Naive B cell (primary cell): ENCODE results near the gene ZNF277. TPM values are rescaled to one million over a fixed set of nuclear protein-coding genes. Genes with fewer than 3 reads are reported as not detected.
"Not testable (repeated sequence)": the region's sequence is repeated elsewhere in the genome, so short reads cannot be mapped to it uniquely, and the experiment has no call there.

Experiments
- ATAC-seq, 2 donors: fragments of 150-1000 bp; cut with Tn5 transposase; 2 replicates each; pipeline ENCODE4 v1.10.0; 2021; ENCODE audit warnings: low read depth in 2 of 2, mild to moderate bottlenecking in 2 of 2, moderate library complexity in 2 of 2
- DNase-seq: peaks from one replicate; pipeline ENCODE4 v3.0.0; 2022
- H3K27ac Mint-ChIP-seq, 6 donors: one replicate each; pipeline ENCODE4 v1.8.0; 2020 to 2022; ENCODE audit warnings: mild to moderate bottlenecking in 6 of 6, mixed read lengths in 6 of 6, moderate library complexity in 5 of 6, inconsistent platforms in 2 of 6
- H3K27me3 Mint-ChIP-seq, 3 donors: one replicate each; pipeline ENCODE4 v1.8.0; 2021 to 2022; ENCODE audit warnings: mixed read lengths in 3 of 3, mild to moderate bottlenecking in 1 of 3
- H3K36me3 Mint-ChIP-seq, 2 donors: one replicate each; pipeline ENCODE4 v1.8.0; 2020 to 2022; ENCODE audit warnings: mixed read lengths in 2 of 2, inconsistent platforms in 1 of 2, mild to moderate bottlenecking in 1 of 2
- H3K4me1 Mint-ChIP-seq, 3 donors: one replicate each; pipeline ENCODE4 v1.8.0; 2020 to 2022; ENCODE audit warnings: mixed read lengths in 3 of 3, inconsistent platforms in 1 of 3, mild to moderate bottlenecking in 1 of 3, moderate library complexity in 1 of 3
- H3K4me3 Mint-ChIP-seq, 8 donors: one replicate each; pipeline ENCODE4 v1.8.0; 2020 to 2022; ENCODE audit warnings: mild to moderate bottlenecking in 8 of 8, mixed read lengths in 8 of 8, moderate library complexity in 8 of 8, inconsistent platforms in 2 of 8
- H3K9me3 Mint-ChIP-seq, 7 donors: one replicate each; pipeline ENCODE4 v1.8.0; 2020 to 2022; ENCODE audit warnings: mixed read lengths in 7 of 7, mild to moderate bottlenecking in 5 of 7, inconsistent platforms in 2 of 7, moderate library complexity in 1 of 7
- polyA plus RNA-seq, 6 donors: library from polyadenylated mRNA; unstranded; fragments of 300-500 nt; fragmentation: Illumina TruSeq; gene quantifications; one replicate each; pipeline ENCODE4 v1.2.3, GENCODE V29; 2021; ENCODE audit warnings: low read depth in 6 of 6

The ZNF277 gene
- polyA plus RNA-seq, 6 donors from 2014 or later = 13.6 to 23.8 (median 20.6) TPM

DNA sequence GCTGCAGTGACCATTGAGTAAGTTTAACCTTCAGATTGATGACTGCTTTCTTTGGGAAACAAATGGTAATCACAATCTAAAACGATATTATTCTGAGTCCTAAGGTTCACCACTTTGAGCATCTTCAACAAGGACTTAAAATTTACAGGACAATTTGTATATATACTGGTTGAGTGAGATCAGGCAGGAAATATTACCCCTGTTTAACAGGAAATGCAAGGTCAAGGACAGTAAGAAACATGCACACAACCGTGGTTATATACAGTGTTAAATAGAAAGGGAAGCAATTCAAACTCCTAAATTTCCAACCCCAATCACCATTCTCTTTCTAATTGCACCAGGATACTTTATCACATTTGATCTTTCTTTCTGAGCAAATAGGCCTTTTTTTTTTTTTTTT lies 96.1 kb downstream of the ZNF277 start:
- Mint-ChIP-seq H3K4me1 (peaks cover 0 to 7% (median 6%) of the 10 kb centered on the region in 3 donors), H3K27ac (peak overlapping the region in 3 of 6 donors; percentile 26 to 76 (median 27)), H3K27me3 (no peaks in the 10 kb centered on the region), H3K9me3 (no peaks in the 10 kb centered on the region), H3K4me3 (no peak overlapping the region), H3K36me3 (peaks cover 8 to 43% of the 10 kb centered on the region in 2 donors)
- DNase-seq (no peak), ATAC-seq (no peak)

GRCh38 chr7:112306903-112307302 lies 100.4 kb downstream of the ZNF277 start:
- Mint-ChIP-seq H3K27ac (no peak overlapping the region), H3K36me3 (peaks cover 46% of the 10 kb centered on the region in 2 donors), H3K4me3 (no peak overlapping the region), H3K9me3 (peaks cover 6 to 25% (median 12%) of the 10 kb centered on the region in 7 donors), H3K27me3 (no peaks in the 10 kb centered on the region), H3K4me1 (peaks cover 0 to 7% (median 6%) of the 10 kb centered on the region in 3 donors)
- DNase-seq = no peak
- no peak for ATAC-seq

GRCh38 chr7:112307506-112307905 lies 101.0 kb downstream of the ZNF277 start:
- Mint-ChIP-seq H3K27me3 (no peaks in the 10 kb centered on the region), H3K4me3 (no peak overlapping the region), H3K4me1 (peaks cover 0 to 4% (median 4%) of the 10 kb centered on the region in 3 donors), H3K9me3 (peaks cover 6 to 25% (median 12%) of the 10 kb centered on the region in 7 donors), H3K27ac (no peak overlapping the region), H3K36me3 (peaks cover 41 to 46% of the 10 kb centered on the region in 2 donors)
- no peak for ATAC-seq
- DNase-seq = no peak

DNA sequence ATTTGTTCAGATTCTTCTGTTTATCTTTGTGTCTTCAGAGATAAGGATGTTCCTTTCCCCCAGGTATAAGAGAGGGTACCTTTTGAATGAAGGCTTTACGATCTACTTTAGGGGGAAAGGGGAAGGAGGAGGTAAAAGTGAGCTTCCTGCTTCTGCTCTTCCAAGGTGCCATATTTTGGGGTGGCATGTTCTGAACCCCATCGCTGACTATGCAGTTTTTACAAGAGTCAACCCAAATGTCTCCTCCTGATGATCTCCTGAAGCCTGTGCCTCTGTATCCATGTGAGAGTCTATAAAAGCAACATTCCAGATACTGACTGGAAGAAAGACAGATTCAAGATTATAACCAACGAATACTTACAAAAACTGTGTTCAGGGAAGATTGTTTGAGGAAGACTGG lies 102.5 kb downstream of the ZNF277 start:
- no peak overlapping the region for H3K4me3 Mint-ChIP-seq
- no peaks in the 10 kb centered on the region for H3K4me1 Mint-ChIP-seq
- peaks cover 6 to 25% (median 12%) of the 10 kb centered on the region in 7 donors for H3K9me3 Mint-ChIP-seq
- DNase-seq (no peak), ATAC-seq (no peak)
- H3K27me3 Mint-ChIP-seq = no peaks in the 10 kb centered on the region
- H3K27ac Mint-ChIP-seq = no peak overlapping the region
- peaks cover 38 to 46% of the 10 kb centered on the region in 2 donors for H3K36me3 Mint-ChIP-seq

DNA sequence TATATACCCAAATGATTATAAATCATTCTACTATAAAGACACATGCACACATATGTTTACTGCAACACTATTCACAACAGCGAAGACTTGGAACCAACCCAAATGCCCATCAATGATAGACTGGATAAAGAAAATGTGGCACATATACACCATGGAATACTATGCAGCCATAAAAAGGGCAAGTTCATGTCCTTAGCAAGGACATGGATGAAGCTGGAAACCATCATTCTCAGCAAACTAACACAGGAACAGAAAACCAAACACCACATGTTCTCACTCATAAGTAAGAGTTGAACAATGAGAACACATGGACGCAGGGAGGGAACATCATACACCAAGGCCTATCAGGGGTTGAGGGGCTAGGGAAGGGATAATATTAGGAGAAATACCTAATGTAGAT lies 110.3 kb downstream of the ZNF277 start:
- H3K36me3 Mint-ChIP-seq = peaks cover 45 to 56% of the 10 kb centered on the region in 2 donors
- peaks cover 0 to 12% (median 5%) of the 10 kb centered on the region in 7 donors for H3K9me3 Mint-ChIP-seq
- ATAC-seq, H3K4me1 Mint-ChIP-seq, DNase-seq, H3K4me3 Mint-ChIP-seq, H3K27me3 Mint-ChIP-seq: not testable (repeated sequence)
- peak overlapping the region in 1 of 6 donors; percentile 84 for H3K27ac Mint-ChIP-seq

DNA sequence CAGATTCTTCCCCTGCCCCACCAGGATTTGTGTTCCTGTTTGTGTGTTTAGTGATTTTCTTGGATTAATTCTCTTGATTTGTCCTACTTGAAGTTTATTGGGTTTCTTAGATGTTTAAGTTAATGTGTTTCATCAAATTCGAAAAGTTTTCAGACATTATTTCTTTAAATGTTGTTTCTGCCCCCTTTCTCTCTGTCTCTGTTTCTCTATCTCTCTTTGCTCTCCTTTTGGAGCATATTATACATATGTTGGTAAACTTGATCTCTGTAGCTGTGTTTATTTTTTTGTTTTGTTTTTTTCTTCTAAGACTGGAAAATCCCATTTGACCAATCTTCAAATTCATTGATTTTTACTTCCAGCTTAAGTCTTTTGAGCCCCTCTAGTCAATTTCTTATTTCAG lies 115.6 kb downstream of the ZNF277 start:
- no peak for ATAC-seq
- no peak for DNase-seq
- H3K36me3 Mint-ChIP-seq = peaks cover 49 to 52% of the 10 kb centered on the region in 2 donors
- no peaks in the 10 kb centered on the region for H3K27me3 Mint-ChIP-seq
- H3K4me3 Mint-ChIP-seq = no peak overlapping the region
- no peak overlapping the region for H3K27ac Mint-ChIP-seq
- peaks cover 0 to 12% (median 7%) of the 10 kb centered on the region in 7 donors for H3K9me3 Mint-ChIP-seq
- H3K4me1 Mint-ChIP-seq = no peaks in the 10 kb centered on the region

- Mint-ChIP-seq H3K9me3 (no peaks in the 10 kb centered on the region), H3K4me3 (no peak overlapping the region), H3K4me1 (no peaks in the 10 kb centered on the region), H3K36me3 (peaks cover 25 to 41% of the 10 kb centered on the region in 2 donors), H3K27me3 (no peaks in the 10 kb centered on the region), H3K27ac (no peak overlapping the region)
- DNase-seq (no peak), ATAC-seq (no peak)
Observed at GRCh38 chr7:112327566-112327965, 121.1 kb downstream of the ZNF277 start.

DNA sequence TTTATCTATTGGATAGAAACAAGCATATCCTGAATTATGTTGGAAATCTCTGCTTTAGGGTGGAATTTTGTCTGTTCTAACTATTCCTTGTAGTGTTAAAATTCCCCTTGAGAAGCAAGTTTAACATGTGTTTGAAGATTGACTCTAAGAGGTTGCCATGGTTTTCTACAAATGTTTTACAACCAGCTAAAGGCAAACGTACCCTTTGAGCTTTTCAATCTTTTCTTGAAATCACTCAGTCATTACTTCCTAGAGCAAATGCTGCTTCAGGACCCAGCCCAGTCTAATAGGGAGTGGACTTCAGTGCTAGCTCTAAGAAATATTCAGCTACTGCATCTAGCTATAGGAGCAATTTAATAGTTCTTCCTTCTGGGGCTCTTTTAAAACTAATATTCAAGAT lies 125.0 kb downstream of the ZNF277 start:
- no peaks in the 10 kb centered on the region for H3K27me3 Mint-ChIP-seq
- DNase-seq (no peak), ATAC-seq (no peak)
- H3K27ac Mint-ChIP-seq = no peak overlapping the region
- no peak overlapping the region for H3K4me3 Mint-ChIP-seq
- H3K36me3 Mint-ChIP-seq = peaks cover 23 to 41% of the 10 kb centered on the region in 2 donors
- no peaks in the 10 kb centered on the region for H3K4me1 Mint-ChIP-seq
- H3K9me3 Mint-ChIP-seq = peaks cover 0 to 3% (median 0%) of the 10 kb centered on the region in 7 donors

GRCh38 chr7:112334366-112334765 lies 127.9 kb downstream of the ZNF277 start:
- H3K4me3 Mint-ChIP-seq = no peak overlapping the region
- no peaks in the 10 kb centered on the region for H3K4me1 Mint-ChIP-seq
- H3K27me3 Mint-ChIP-seq = no peaks in the 10 kb centered on the region
- DNase-seq (no peak), ATAC-seq (no peak)
- no peak overlapping the region for H3K27ac Mint-ChIP-seq
- peaks cover 0 to 3% (median 0%) of the 10 kb centered on the region in 7 donors for H3K9me3 Mint-ChIP-seq
- H3K36me3 Mint-ChIP-seq = peaks cover 39 to 53% of the 10 kb centered on the region in 2 donors

DNA sequence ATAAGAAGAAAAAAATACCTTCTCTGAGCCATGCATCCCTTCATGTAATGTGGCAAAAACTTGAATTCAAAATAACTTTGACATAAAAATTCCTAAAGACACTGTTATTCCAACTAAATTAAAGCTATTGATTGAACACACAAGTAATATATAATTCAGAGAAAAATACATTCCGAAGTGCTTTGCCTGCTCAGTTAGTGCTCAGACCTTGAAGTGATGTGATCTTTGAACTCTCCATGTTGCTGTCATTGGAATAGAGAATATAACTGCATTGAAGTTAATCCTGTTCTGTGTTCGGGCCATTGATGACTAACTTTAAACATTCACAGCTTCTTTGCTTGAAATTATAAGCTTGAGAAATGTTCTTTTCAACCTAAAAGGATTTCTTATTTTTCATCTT lies 129.8 kb downstream of the ZNF277 start:
- Mint-ChIP-seq H3K27me3 (no peaks in the 10 kb centered on the region), H3K9me3 (peaks cover 0 to 3% (median 0%) of the 10 kb centered on the region in 7 donors), H3K4me1 (no peaks in the 10 kb centered on the region), H3K4me3 (no peak overlapping the region), H3K36me3 (peaks cover 32 to 40% of the 10 kb centered on the region in 2 donors), H3K27ac (no peak overlapping the region)
- DNase-seq (no peak), ATAC-seq (no peak)

DNA sequence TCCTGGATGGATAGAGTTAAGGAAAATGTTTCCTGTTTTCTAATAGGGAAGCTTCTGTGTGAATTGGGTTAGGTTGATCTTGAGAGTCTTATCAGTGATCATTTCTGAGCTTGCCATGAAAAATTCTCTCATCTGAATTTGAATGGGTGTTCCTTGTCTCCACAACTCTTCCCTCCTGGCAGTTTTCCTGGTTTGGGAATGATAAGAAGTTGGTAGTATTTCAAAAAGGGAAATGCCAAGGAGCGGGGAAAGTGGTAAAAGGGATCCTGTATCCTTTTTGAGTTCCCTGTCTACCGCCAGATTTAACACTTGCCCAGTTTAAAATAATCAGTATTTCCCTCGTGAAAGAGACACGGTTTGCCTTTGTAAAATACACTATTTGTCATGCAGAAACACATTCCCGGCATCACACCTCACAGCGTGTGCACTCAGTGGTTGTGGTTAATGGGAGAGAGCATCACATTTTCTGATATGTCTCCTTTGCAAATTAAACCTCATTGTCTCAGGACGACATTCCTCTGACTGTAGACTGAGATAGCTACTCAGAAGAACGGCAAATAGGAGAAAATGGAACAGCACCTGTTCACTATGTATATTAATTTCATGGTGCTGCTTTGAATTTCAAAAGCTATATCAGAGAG lies 130.6 kb downstream of the ZNF277 start:
- H3K4me3 Mint-ChIP-seq = no peak overlapping the region
- no peaks in the 10 kb centered on the region for H3K4me1 Mint-ChIP-seq
- ATAC-seq (no peak), DNase-seq (no peak)
- no peaks in the 10 kb centered on the region for H3K27me3 Mint-ChIP-seq
- no peak overlapping the region for H3K27ac Mint-ChIP-seq
- peaks cover 0 to 3% (median 0%) of the 10 kb centered on the region in 7 donors for H3K9me3 Mint-ChIP-seq
- peaks cover 31 to 45% of the 10 kb centered on the region in 2 donors for H3K36me3 Mint-ChIP-seq

GRCh38 chr7:112337892-112338291 lies 131.4 kb downstream of the ZNF277 start:
- H3K4me1 Mint-ChIP-seq = no peaks in the 10 kb centered on the region
- ATAC-seq (no peak), DNase-seq (no peak)
- H3K27ac Mint-ChIP-seq = no peak overlapping the region
- no peaks in the 10 kb centered on the region for H3K27me3 Mint-ChIP-seq
- H3K9me3 Mint-ChIP-seq = peaks cover 0 to 3% (median 0%) of the 10 kb centered on the region in 7 donors
- H3K4me3 Mint-ChIP-seq = no peak overlapping the region
- H3K36me3 Mint-ChIP-seq = peaks cover 32 to 49% of the 10 kb centered on the region in 2 donors

- peaks cover 0 to 3% (median 0%) of the 10 kb centered on the region in 7 donors for H3K9me3 Mint-ChIP-seq
- no peak overlapping the region for H3K4me3 Mint-ChIP-seq
- H3K27me3 Mint-ChIP-seq = no peaks in the 10 kb centered on the region
- H3K36me3 Mint-ChIP-seq = peaks cover 39 to 55% of the 10 kb centered on the region in 2 donors
- DNase-seq (no peak), ATAC-seq (no peak)
- H3K4me1 Mint-ChIP-seq = no peaks in the 10 kb centered on the region
- no peak overlapping the region for H3K27ac Mint-ChIP-seq
Observed at GRCh38 chr7:112338786-112339185, 132.3 kb downstream of the ZNF277 start.

DNA sequence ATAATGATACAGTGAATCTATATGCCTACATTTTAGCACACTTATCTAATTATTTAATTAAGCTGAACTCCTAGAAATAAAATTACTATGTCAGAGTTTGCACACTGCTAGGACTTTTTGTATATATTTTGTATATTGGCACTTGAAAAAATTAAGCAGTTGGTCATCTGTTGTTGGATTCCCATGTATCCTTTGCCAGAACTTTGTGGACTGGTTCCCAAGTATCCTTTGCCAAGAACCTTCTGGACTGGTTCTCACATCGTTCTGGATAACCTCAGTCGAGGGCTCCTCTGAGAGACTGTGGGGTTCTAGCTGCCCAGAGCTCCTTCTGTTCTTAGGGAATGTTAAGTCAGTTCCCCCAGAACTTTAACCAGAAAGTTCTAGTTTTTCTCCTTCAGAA lies 135.0 kb downstream of the ZNF277 start:
- ATAC-seq = no peak
- Mint-ChIP-seq H3K27ac (no peak overlapping the region), H3K27me3 (no peaks in the 10 kb centered on the region), H3K36me3 (peaks cover 38 to 51% of the 10 kb centered on the region in 2 donors), H3K4me1 (no peaks in the 10 kb centered on the region), H3K4me3 (no peak overlapping the region), H3K9me3 (no peaks in the 10 kb centered on the region)
- DNase-seq = no peak
